Amygdala (tissue), 56 donors: ENCODE data around the gene TRAF7.

Source experiments
- DNase-seq, 56 donors: peaks; one replicate each; lab custom pipeline; 2025; lab: John Stamatoyannopoulos, UW

TRAF7 gene

DNA sequence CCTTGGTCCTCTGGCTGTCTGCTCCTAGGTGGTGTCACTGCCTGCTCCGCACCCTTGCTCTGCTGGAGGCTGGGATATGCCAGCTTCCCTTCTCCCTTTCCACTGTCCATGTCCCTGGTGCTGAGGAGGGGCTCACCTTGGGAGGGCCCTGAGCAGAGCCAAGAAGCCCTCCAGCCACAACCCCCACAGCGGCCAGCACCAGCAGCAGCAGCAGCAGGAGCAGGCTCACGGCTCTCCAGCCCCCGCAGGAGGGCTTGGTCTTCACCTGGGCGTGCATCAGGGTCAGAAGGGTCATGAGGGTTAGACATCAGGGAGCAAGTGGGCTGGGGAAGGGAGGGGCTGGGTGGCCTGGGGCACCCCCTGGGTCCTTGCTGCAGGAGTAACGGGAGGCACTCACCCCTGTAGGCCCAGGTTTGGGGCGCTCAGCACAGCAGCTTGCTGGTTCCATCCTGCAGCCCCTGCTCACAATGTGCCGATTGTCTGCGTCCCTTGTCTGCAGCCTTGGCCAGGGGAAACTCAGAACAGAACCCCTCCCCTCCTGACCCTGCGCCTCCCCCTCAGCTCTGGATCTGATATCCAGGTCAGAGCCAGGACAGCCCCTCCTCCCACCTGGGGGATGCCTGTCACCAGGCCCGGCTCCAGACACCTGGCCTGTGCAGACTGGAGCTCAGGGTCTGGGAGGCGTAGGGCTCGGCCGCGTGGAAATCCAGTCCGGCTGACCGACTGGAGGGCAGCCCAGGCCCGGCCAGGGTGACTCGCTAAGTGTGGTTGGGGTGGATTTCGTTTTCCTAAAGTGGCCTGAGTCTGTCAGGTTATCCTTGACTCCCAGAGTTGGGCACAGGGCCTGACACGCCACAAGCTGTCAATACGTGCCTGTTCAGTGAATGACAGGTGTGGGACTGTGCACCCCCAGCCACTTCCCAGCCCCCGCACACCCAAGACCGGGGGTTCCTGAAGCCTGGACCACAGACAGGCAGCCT lies 55.1 kb downstream of the TRAF7 start, which contains the start of gene BRICD5:
TSS of gene BRICD5 (minus strand) at position 478 of the 980 bp plus-strand sequence. CDS start at position 448, 30 bp downstream.
- DNase-seq: no peak

DNA sequence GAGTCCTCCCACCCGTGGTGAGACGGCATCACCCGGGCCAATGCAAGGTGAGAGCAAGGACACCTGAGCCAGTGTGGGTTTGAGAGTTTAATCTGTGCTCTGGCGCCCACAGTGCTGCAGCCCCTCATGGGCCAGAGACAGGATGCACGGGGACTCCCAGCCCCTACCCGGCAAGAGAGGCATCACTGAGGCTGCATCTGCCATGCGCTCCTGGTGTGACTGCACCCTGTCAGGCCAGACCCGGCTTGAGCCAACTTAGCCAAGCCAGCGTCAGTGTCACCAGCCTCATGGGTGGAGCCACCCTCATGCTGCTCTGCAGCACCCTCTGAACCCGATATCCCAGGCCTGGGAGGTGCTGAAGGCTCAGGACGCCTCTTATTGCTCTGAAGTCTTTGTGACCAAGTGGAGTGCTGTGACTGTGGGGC lies 56.4 kb downstream of the TRAF7 start:
- DNase-seq: no peak

DNA sequence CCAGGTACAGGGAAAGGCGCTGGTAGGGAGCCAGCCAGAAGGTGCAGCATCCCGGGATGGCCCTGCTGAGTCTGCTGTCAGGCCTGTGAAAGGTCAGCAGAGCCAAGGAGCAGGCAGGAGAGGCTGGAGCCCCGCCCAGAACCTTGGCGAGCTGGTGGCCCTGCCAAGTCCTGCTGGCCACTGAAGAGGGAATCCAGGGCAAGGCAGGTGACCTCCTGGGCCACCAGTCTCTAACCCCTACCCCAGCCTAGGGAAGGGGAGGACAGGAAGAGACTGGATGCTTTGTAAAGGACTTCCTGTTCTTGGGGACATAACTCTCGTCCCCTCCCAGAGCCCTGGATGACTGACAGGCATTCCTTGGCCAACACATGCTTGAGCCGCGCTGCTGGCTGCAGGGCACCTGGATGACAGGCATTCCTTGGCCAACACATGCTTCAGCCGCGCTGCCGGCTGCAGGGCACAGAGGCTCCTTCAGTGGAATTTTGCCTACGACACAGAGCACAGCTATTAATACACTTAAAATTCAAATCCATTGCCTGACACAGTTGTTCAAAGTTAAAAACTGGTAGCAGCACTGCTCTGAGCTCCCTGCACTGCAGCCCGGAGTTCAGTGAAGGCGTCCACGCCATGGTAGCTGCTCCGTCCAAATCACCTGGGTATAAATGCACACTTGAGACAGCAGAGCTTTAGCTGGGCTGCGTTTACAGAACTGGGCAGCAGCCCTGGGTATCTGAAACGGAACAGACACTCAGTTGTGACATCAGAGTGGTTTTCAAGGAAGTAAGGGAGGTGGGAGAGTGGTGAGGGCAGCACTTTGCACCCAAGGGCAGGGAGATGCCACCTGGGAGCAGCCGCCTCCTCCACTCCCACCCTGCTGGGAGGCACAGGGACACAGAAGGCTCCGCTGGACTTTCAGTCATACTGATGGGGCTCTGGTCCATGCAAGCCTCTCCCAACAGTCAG lies 57.1 kb downstream of the TRAF7 start:
- no peak for DNase-seq

DNA sequence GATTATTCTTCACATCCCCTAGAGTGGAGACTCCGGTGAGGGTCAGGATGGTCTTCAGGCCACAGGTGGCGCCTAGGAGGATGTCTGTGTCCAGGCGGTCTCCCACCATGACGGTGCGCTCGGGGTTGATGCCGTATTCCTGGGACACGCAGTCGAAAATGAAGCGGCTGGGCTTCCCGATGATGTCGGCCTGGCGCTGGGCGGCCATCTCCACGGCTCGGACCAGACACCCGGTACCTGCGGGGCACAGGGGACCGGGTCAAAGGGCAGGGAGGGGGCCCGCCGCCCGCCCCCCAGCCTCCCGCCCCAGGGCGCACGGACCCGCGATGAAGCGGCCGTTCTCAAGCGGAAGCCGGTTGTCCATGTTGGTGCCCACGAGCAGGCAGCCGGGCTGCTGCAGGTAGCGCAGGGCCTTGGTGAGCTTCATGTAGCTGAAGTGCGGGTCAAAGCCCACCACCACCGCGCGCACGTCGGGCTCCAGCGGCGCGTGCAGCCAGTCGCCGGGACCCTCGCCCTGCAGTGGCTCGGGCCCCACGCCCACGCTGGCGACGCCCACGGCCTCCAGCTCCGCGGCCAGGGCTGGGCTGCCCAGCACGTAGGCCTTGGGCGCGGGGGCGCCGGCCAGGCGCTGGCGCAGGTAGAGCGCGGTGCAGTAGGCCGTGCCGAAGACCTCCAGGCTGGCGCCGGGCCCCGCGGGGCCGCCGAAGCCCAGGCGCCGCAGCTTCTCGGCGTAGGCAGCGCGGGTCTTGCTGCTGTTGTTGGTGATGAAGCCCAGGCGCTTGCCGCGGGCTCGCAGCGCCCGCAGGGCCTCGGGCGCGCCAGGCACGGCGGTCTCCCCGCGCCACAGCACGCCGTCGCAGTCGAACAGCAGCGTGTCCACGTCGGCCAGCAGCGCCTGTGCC lies 58.5 kb downstream of the TRAF7 start:
- no peak for DNase-seq

DNA sequence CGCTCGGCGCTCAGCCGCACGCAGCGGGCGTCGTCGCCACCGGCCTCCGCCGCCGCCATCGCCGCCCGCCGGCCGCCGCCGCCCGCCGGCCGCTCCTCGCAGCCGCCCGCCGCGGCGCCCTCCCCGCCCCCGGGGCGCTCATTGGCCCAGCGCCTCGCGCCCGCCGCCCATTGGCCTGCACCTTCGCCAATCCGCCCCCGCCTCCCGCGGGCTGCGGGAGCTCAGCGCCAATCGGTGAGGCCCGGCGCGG lies 59.1 kb downstream of the TRAF7 start, which contains the start of gene PGP:
TSS of gene PGP (minus strand) at position 122 of the 250 bp plus-strand sequence. CDS start at position 59, 63 bp downstream.
- DNase-seq: no peak

DNA sequence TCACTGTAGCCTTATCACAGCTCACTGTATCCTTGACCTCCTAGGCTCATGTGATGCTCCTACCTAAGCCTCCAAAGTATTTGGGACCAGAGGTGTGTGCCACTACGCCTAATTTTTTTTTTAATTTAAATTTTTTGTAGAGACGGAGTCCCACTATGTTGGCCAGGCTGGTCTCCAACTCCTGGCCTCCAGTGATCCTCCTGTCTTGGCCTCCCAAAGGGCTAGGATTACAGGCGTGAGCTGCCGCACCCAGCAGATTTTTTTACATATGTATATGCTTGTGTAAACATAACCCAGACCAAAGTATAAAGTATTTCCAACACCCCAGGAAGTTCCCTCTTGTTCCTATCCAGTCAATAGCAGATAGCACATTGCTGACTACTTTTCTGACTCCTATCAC lies 60.7 kb downstream of the TRAF7 start:
- DNase-seq: no peak

DNA sequence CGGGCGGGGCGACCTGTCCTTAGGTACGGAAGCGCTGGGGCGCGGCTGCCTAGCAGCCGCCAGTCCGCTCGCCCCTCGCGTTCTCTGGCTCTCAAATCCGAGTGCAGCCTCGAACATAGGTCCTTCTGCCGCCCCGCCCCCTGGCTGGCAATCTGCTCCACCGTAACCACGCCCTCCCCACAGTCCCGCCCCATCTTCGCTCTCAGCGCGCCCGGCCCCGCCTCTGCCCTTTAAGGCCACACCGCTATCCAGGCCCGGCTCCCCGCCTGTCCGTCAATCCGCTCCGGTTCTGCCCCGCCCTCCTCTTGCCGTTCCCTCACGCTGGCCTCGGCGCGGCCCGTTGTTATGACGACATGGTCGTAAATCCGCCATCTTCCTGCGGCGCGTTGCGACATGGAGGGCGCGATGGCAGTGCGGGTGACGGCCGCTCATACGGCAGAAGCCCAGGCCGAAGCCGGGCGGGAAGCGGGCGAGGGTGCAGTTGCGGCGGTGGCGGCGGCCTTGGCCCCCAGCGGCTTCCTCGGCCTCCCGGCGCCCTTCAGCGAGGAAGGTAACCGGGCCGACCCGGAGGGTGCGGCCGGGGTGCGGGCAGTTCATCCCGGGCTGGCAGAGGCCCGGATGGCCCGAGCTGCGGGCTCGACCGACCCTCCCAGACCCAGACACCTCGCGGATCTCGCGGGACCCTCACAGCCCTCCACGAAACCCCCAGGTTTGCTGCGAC lies 67.8 kb downstream of the TRAF7 start, which contains the start of gene E4F1:
TSS of gene E4F1 (plus strand) at position 371 of the 721 bp plus-strand sequence. CDS start at position 394, 23 bp downstream.
- DNase-seq: peak; percentile 54 to 99 (median 97)

DNA sequence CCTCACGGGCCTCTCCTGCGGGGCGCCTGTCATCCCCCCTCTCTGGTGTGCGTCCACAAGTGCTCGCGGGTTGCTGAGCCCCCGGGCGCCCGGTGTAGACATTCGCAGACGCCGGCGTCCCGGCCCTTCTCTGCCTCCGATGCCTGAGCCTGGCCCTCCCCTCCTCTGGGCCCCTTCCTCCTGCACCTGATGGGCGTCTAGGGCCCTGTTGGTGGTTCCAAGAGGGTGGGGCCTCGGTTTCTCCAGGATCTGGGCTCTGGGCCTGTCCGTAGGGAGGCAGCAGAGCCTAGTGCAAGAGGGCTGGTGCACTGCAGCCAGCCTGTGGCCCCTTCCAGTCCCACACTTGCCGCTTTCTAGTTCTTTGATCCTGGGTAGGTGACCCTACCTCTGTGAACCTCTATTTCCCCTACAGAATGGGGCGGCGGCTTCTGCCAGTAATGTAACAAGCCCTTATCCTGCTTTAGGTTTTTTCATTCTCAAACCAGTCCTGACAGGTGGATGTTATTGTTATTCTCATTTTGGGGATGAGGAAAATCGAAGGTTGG lies 68.4 kb downstream of the TRAF7 start:
- peak in 5 of 56 donors; percentile 16 to 47 (median 39) for DNase-seq

DNA sequence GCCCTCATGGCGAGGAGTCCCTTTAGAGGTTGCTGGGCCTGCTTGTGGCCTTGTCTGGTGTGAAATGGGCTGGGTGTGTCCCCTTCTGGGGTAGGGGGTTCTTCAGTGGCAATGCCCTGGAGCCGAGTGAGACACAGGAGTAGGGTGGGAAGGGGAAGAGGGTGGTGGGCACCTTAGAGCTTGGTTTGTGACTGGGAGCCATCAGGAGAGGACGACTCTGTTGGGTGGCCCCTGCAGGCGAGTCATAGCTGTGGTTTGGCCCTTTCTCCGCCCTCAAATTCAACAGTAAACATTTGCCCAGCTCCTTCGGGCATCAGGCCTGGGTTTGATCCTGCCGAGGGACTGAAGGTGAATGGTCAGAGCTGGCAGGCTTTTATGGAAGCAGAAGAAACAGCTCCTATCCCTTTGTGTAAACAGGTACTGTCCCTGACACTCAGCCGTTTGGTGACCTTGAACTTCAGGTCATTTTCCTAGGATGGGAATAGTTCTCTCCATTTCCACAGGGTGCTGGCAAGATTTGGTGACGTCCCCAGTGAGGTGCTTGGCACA lies 70.7 kb downstream of the TRAF7 start:
- DNase-seq: no peak

DNA sequence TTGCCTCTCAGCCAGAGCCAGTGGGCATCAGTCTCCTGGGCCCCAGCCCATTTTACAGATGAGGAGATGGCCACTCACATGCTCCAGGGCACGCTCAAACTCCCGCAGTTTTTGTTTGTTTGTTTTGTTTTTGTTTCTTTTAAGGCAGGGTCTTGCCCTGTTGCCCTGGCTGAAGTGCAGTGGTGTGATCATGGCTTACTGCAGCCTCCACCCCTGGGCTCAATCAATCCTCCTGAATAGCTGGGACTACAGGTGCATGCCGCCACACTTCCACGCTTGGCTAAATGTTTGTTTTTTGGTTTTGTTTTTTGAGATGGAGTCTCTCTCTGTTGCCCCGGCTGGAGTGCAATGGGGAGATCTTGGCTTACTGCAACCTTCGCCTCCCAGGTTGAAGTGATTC lies 71.3 kb downstream of the TRAF7 start:
- no peak for DNase-seq
